Measurements from ENCODE around the gene ETV3. TPM values are rescaled to one million over a fixed set of nuclear protein-coding genes. Genes with fewer than 3 reads are reported as not detected.

Gene ETV3
- polyA plus RNA-seq, 4 donors: 10.3 to 17.7 (median 14.0) TPM

GRCh38 chr1:157140063-157140588, 1.9 kb upstream of the ETV3 start:
- peaks cover 9 to 18% (median 12%) of the 10 kb centered on the region in 3 donors for H3K4me1 ChIP-seq (ENCODE audit: control insufficient read depth in 3 of 3, insufficient read depth in 2 of 3, low read depth in 1 of 3, low read length in 2 of 3)
- H3K9me3 ChIP-seq (ENCODE audit: control insufficient read depth in 2 of 2, insufficient read depth in 1 of 2, low read depth in 1 of 2, low read length in 1 of 2): no peaks in the 10 kb centered on the region
- H3K36me3 ChIP-seq (ENCODE audit: control insufficient read depth in 3 of 3, insufficient read depth in 2 of 3, low read depth in 1 of 3, low read length in 3 of 3): peaks cover 0 to 7% (median 6%) of the 10 kb centered on the region in 3 donors
- WGBS, 3 donors: 56 to 69% (median 67%) methylated on average over 2 of the region's 2 CpGs
- H3K4me3 ChIP-seq (ENCODE audit: low read depth in 1 of 3, low read length in 3 of 3): no peak overlapping the region
- FAIRE-seq (no peak), DNase-seq (no peak)
- H3K27ac ChIP-seq (ENCODE audit: low read depth in 1 of 3, low read length in 2 of 3): peak overlapping the region in 1 of 3 donors; percentile 13
- no peaks in the 10 kb centered on the region for H3K27me3 ChIP-seq (ENCODE audit: control insufficient read depth in 3 of 3, insufficient read depth in 3 of 3, low read length in 3 of 3)

- Histone ChIP-seq H3K36me3 (ENCODE audit: control insufficient read depth in 3 of 3, insufficient read depth in 2 of 3, low read depth in 1 of 3, low read length in 3 of 3) (peaks cover 0 to 15% (median 11%) of the 10 kb centered on the region in 3 donors), H3K9me3 (ENCODE audit: control insufficient read depth in 2 of 2, insufficient read depth in 1 of 2, low read depth in 1 of 2, low read length in 1 of 2) (no peaks in the 10 kb centered on the region), H3K4me3 (ENCODE audit: low read depth in 1 of 3, low read length in 3 of 3) (peak overlapping the region in 2 of 3 donors; percentile 85 to 100), H3K4me1 (ENCODE audit: control insufficient read depth in 3 of 3, insufficient read depth in 2 of 3, low read depth in 1 of 3, low read length in 2 of 3) (peaks cover 8 to 18% (median 9%) of the 10 kb centered on the region in 3 donors), H3K27me3 (ENCODE audit: control insufficient read depth in 3 of 3, insufficient read depth in 3 of 3, low read length in 3 of 3) (no peaks in the 10 kb centered on the region), H3K27ac (ENCODE audit: low read depth in 1 of 3, low read length in 2 of 3) (peak overlapping the region; percentile 98 to 100 (median 99))
- 5 to 20% (median 18%) methylated on average over 9 of the region's 9 CpGs for WGBS, 3 donors
- DNase-seq: peak in 1 of 2 donors; percentile 79
- no peak for FAIRE-seq
Measured at GRCh38 chr1:157139052-157139715, 989 bp upstream of the ETV3 start.

- FAIRE-seq (no peak), DNase-seq (peak; percentile 42 to 64)
- WGBS, 3 donors: 0 to 1% (median 0%) methylated on average over 34 to 36 of the region's 36 CpGs
- H3K4me1 ChIP-seq (ENCODE audit: control insufficient read depth in 3 of 3, insufficient read depth in 2 of 3, low read depth in 1 of 3, low read length in 2 of 3): peaks cover 7 to 15% (median 11%) of the 10 kb centered on the region in 3 donors
- no peaks in the 10 kb centered on the region for H3K9me3 ChIP-seq (ENCODE audit: control insufficient read depth in 2 of 2, insufficient read depth in 1 of 2, low read depth in 1 of 2, low read length in 1 of 2)
- H3K27ac ChIP-seq (ENCODE audit: low read depth in 1 of 3, low read length in 2 of 3): peak overlapping the region; percentile 98 to 100 (median 99)
- peak overlapping the region; percentile 64 to 100 (median 85) for H3K4me3 ChIP-seq (ENCODE audit: low read depth in 1 of 3, low read length in 3 of 3)
- no peaks in the 10 kb centered on the region for H3K27me3 ChIP-seq (ENCODE audit: control insufficient read depth in 3 of 3, insufficient read depth in 3 of 3, low read length in 3 of 3)
- H3K36me3 ChIP-seq (ENCODE audit: control insufficient read depth in 3 of 3, insufficient read depth in 2 of 3, low read depth in 1 of 3, low read length in 3 of 3): peaks cover 4 to 15% (median 11%) of the 10 kb centered on the region in 3 donors
Measured at GRCh38 chr1:157137408-157138219, 581 bp downstream of the ETV3 start.

- WGBS, 3 donors: 6 to 11% (median 8%) methylated on average over 4 of the region's 4 CpGs
- FAIRE-seq (no peak), DNase-seq (no peak)
- Histone ChIP-seq H3K27me3 (ENCODE audit: control insufficient read depth in 3 of 3, insufficient read depth in 3 of 3, low read length in 3 of 3) (no peaks in the 10 kb centered on the region), H3K9me3 (ENCODE audit: control insufficient read depth in 2 of 2, insufficient read depth in 1 of 2, low read depth in 1 of 2, low read length in 1 of 2) (no peaks in the 10 kb centered on the region), H3K27ac (ENCODE audit: low read depth in 1 of 3, low read length in 2 of 3) (peak overlapping the region; percentile 98 to 100 (median 99)), H3K36me3 (ENCODE audit: control insufficient read depth in 3 of 3, insufficient read depth in 2 of 3, low read depth in 1 of 3, low read length in 3 of 3) (peaks cover 4 to 15% (median 13%) of the 10 kb centered on the region in 3 donors), H3K4me1 (ENCODE audit: control insufficient read depth in 3 of 3, insufficient read depth in 2 of 3, low read depth in 1 of 3, low read length in 2 of 3) (peaks cover 7 to 17% (median 15%) of the 10 kb centered on the region in 3 donors), H3K4me3 (ENCODE audit: low read depth in 1 of 3, low read length in 3 of 3) (peak overlapping the region in 2 of 3 donors; percentile 85 to 100)
Measured at GRCh38 chr1:157137046-157137407, 1.2 kb downstream of the ETV3 start.

- no peaks in the 10 kb centered on the region for H3K9me3 ChIP-seq (ENCODE audit: control insufficient read depth in 2 of 2, insufficient read depth in 1 of 2, low read depth in 1 of 2, low read length in 1 of 2)
- no peaks in the 10 kb centered on the region for H3K27me3 ChIP-seq (ENCODE audit: control insufficient read depth in 3 of 3, insufficient read depth in 3 of 3, low read length in 3 of 3)
- H3K36me3 ChIP-seq (ENCODE audit: control insufficient read depth in 3 of 3, insufficient read depth in 2 of 3, low read depth in 1 of 3, low read length in 3 of 3): peaks cover 8 to 16% (median 15%) of the 10 kb centered on the region in 3 donors
- FAIRE-seq: no peak
- H3K4me1 ChIP-seq (ENCODE audit: control insufficient read depth in 3 of 3, insufficient read depth in 2 of 3, low read depth in 1 of 3, low read length in 2 of 3): peaks cover 7 to 18% (median 15%) of the 10 kb centered on the region in 3 donors
- WGBS, 3 donors: 33 to 46% (median 35%) methylated on average over 4 of the region's 4 CpGs
- H3K27ac ChIP-seq (ENCODE audit: low read depth in 1 of 3, low read length in 2 of 3): peak overlapping the region in 1 of 3 donors; percentile 49
- peak overlapping the region in 1 of 3 donors; percentile 19 for H3K4me3 ChIP-seq (ENCODE audit: low read depth in 1 of 3, low read length in 3 of 3)
- DNase-seq: peak; percentile 47 to 57
Measured at GRCh38 chr1:157136133-157136532, 2.1 kb downstream of the ETV3 start.

- 70 to 92% (median 76%) methylated on average over 1 of the region's 1 CpG for WGBS, 3 donors
- H3K9me3 ChIP-seq (ENCODE audit: control insufficient read depth in 2 of 2, insufficient read depth in 1 of 2, low read depth in 1 of 2, low read length in 1 of 2): no peaks in the 10 kb centered on the region
- H3K36me3 ChIP-seq (ENCODE audit: control insufficient read depth in 3 of 3, insufficient read depth in 2 of 3, low read depth in 1 of 3, low read length in 3 of 3): peaks cover 8 to 16% (median 15%) of the 10 kb centered on the region in 3 donors
- peaks cover 7 to 18% (median 15%) of the 10 kb centered on the region in 3 donors for H3K4me1 ChIP-seq (ENCODE audit: control insufficient read depth in 3 of 3, insufficient read depth in 2 of 3, low read depth in 1 of 3, low read length in 2 of 3)
- H3K27ac ChIP-seq (ENCODE audit: low read depth in 1 of 3, low read length in 2 of 3): peak overlapping the region in 1 of 3 donors; percentile 49
- no peak for FAIRE-seq
- no peaks in the 10 kb centered on the region for H3K27me3 ChIP-seq (ENCODE audit: control insufficient read depth in 3 of 3, insufficient read depth in 3 of 3, low read length in 3 of 3)
- no peak overlapping the region for H3K4me3 ChIP-seq (ENCODE audit: low read depth in 1 of 3, low read length in 3 of 3)
- no peak for DNase-seq
Measured at GRCh38 chr1:157135646-157136045, 2.5 kb downstream of the ETV3 start.

GRCh38 chr1:157135070-157135469, 3.1 kb downstream of the ETV3 start:
- Histone ChIP-seq H3K27me3 (ENCODE audit: control insufficient read depth in 3 of 3, insufficient read depth in 3 of 3, low read length in 3 of 3) (no peaks in the 10 kb centered on the region), H3K27ac (ENCODE audit: low read depth in 1 of 3, low read length in 2 of 3) (no peak overlapping the region), H3K4me3 (ENCODE audit: low read depth in 1 of 3, low read length in 3 of 3) (no peak overlapping the region), H3K36me3 (ENCODE audit: control insufficient read depth in 3 of 3, insufficient read depth in 2 of 3, low read depth in 1 of 3, low read length in 3 of 3) (peaks cover 10 to 17% (median 16%) of the 10 kb centered on the region in 3 donors), H3K4me1 (ENCODE audit: control insufficient read depth in 3 of 3, insufficient read depth in 2 of 3, low read depth in 1 of 3, low read length in 2 of 3) (peaks cover 7 to 18% (median 15%) of the 10 kb centered on the region in 3 donors), H3K9me3 (ENCODE audit: control insufficient read depth in 2 of 2, insufficient read depth in 1 of 2, low read depth in 1 of 2, low read length in 1 of 2) (no peaks in the 10 kb centered on the region)
- WGBS, 3 donors: 89 to 94% (median 90%) methylated on average over 2 of the region's 2 CpGs
- DNase-seq (no peak), FAIRE-seq (no peak)

- DNase-seq (no peak), FAIRE-seq (no peak)
- no peak overlapping the region for H3K4me3 ChIP-seq (ENCODE audit: low read depth in 1 of 3, low read length in 3 of 3)
- H3K9me3 ChIP-seq (ENCODE audit: control insufficient read depth in 2 of 2, insufficient read depth in 1 of 2, low read depth in 1 of 2, low read length in 1 of 2): no peaks in the 10 kb centered on the region
- WGBS, 3 donors: 89 to 95% (median 93%) methylated on average over 4 of the region's 4 CpGs
- no peak overlapping the region for H3K27ac ChIP-seq (ENCODE audit: low read depth in 1 of 3, low read length in 2 of 3)
- no peaks in the 10 kb centered on the region for H3K27me3 ChIP-seq (ENCODE audit: control insufficient read depth in 3 of 3, insufficient read depth in 3 of 3, low read length in 3 of 3)
- peaks cover 10 to 18% (median 16%) of the 10 kb centered on the region in 3 donors for H3K36me3 ChIP-seq (ENCODE audit: control insufficient read depth in 3 of 3, insufficient read depth in 2 of 3, low read depth in 1 of 3, low read length in 3 of 3)
- peaks cover 7 to 18% (median 15%) of the 10 kb centered on the region in 3 donors for H3K4me1 ChIP-seq (ENCODE audit: control insufficient read depth in 3 of 3, insufficient read depth in 2 of 3, low read depth in 1 of 3, low read length in 2 of 3)
Measured at GRCh38 chr1:157134442-157134841, 3.8 kb downstream of the ETV3 start.

All from small intestine (tissue), 7 donors.